H1 (cell line): ENCODE measurements around the gene ARHGAP21. TPM values are rescaled to one million over a fixed set of nuclear protein-coding genes. Genes with fewer than 3 reads are reported as not detected.

Experiments
- CTCF ChIA-PET: fragments of 300-600 bp; sonication (Branson Sonifier 250); formaldehyde crosslinking; loops from one replicate; lab custom pipeline; 2021; ENCODE audit not compliant: partially characterized antibody; lab: Charles Lee
- POLR2A ChIA-PET: fragments of 300-600 bp; sonication (Branson Sonifier 250); formaldehyde crosslinking; loops from one replicate; lab custom pipeline; 2021; ENCODE audit warnings: inconsistent platforms; ENCODE audit not compliant: partially characterized antibody; lab: Charles Lee
- DNase-seq, 2 experiments: peaks; one replicate each; pipeline versions ENCODE4 v3.0.0 to v3.0.0-alpha.2; 2010 to 2022; ENCODE audit warnings: low spot score in 2 of 2, low read depth in 1 of 2, mixed read lengths in 1 of 2
- FAIRE-seq: peaks from 2 replicates; lab custom pipeline; 2011; peaks lifted over from hg19 to GRCh38; lab: Jason Lieb, UNC
- H2AFZ ChIP-seq: 2 replicates; pipeline ENCODE4 v1.8.1; 2012; ENCODE audit warnings: low read length, inconsistent platforms
- H2AK5ac ChIP-seq: 2 replicates; pipeline ENCODE4 v1.6.1; 2013; ENCODE audit warnings: low read depth, low read length
- H2BK120ac ChIP-seq: replicated peaks from 2 replicates; pipeline ENCODE3; 2013; ENCODE audit warnings: low read depth, low read length, inconsistent platforms
- H2BK12ac ChIP-seq: 2 replicates; pipeline ENCODE4 v1.6.1; 2013; ENCODE audit warnings: low read depth, low read length
- H2BK15ac ChIP-seq: 2 replicates; pipeline ENCODE4 v1.6.1; 2013; ENCODE audit warnings: low read length
- H2BK20ac ChIP-seq: 2 replicates; pipeline ENCODE4 v1.6.1; 2013; ENCODE audit warnings: low read length
- H2BK5ac ChIP-seq: 2 replicates; pipeline ENCODE4 v1.6.1; 2013; ENCODE audit warnings: low read depth, low read length
- H3K14ac ChIP-seq: 2 replicates; pipeline ENCODE4 v1.6.1; 2013; ENCODE audit warnings: inconsistent platforms; ENCODE audit not compliant: insufficient read length
- H3K18ac ChIP-seq: 2 replicates; pipeline ENCODE4 v1.6.1; 2013; ENCODE audit warnings: low read length; ENCODE audit errors: extremely low read depth
- H3K23ac ChIP-seq: 2 replicates; pipeline ENCODE4 v1.6.1; 2013; ENCODE audit warnings: inconsistent platforms; ENCODE audit not compliant: insufficient read length
- H3K23me2 ChIP-seq: 2 replicates; pipeline ENCODE4 v1.6.1; 2013; ENCODE audit warnings: low read depth, low read length
- H3K27ac ChIP-seq: 2 replicates; pipeline ENCODE4 v1.6.1; 2011; ENCODE audit warnings: low read depth, low read length, inconsistent platforms
- H3K27me3 ChIP-seq, 4 experiments: replicated peaks in 1 of 4; 1 replicate in 1 of 4; 2 replicates in 3 of 4; pipeline versions ENCODE4 v1.6.1 to v1.8.1; 2011 to 2013; ENCODE audit warnings: low read length in 3 of 4, mild to moderate bottlenecking in 3 of 4, inconsistent platforms in 2 of 4, mixed read lengths in 2 of 4, moderate library complexity in 1 of 4; ENCODE audit not compliant: control insufficient read depth in 3 of 4, insufficient read depth in 3 of 4; ENCODE audit errors: extremely low read depth in 1 of 4
- H3K36me3 ChIP-seq, 4 experiments: 2 replicates each; pipeline versions ENCODE4 v1.6.1 to v1.8.1; 2011 to 2013; ENCODE audit warnings: mild to moderate bottlenecking in 4 of 4, low read length in 3 of 4, moderate library complexity in 2 of 4, control low read depth in 1 of 4, inconsistent platforms in 1 of 4; ENCODE audit not compliant: insufficient read depth in 4 of 4, control insufficient read depth in 2 of 4
- H3K4ac ChIP-seq: replicated peaks from 2 replicates; pipeline ENCODE3; 2013; ENCODE audit warnings: low read length, low read depth, mixed read lengths, inconsistent platforms; ENCODE audit not compliant: insufficient read length
- H3K4me1 ChIP-seq, 4 experiments: replicated peaks in 1 of 4; 1 replicate in 1 of 4; 2 replicates in 3 of 4; pipeline versions ENCODE4 v1.6.1 to v1.8.1; 2011 to 2013; ENCODE audit warnings: low read length in 3 of 4, inconsistent platforms in 2 of 4, mixed read lengths in 1 of 4; ENCODE audit not compliant: insufficient read depth in 4 of 4, control insufficient read depth in 3 of 4
- H3K4me2 ChIP-seq, 2 experiments: 2 replicates each; pipeline versions ENCODE4 v1.6.1 to v1.8.1; 2011 to 2013; ENCODE audit warnings: low read depth in 2 of 2, low read length in 2 of 2, control low read depth in 1 of 2, inconsistent platforms in 1 of 2, mild to moderate bottlenecking in 1 of 2; ENCODE audit not compliant: insufficient read depth in 1 of 2
- H3K4me3 ChIP-seq, 4 experiments: fragments of 200-600, 300-600 bp in 1 of 4; sonication (generic), shearing (Covaris generic), sonication (Bioruptor Twin) in 1 of 4; 2 replicates each; pipeline versions ENCODE4 v1.5.1 to v1.8.1; 2011 to 2016; ENCODE audit warnings: low read length in 4 of 4, low read depth in 3 of 4, control low read depth in 2 of 4, inconsistent platforms in 2 of 4, mild to moderate bottlenecking in 2 of 4, mixed read lengths in 1 of 4, moderate library complexity in 1 of 4; ENCODE audit not compliant: insufficient read depth in 2 of 4; ENCODE audit errors: extremely low read depth in 1 of 4
- H3K56ac ChIP-seq: replicated peaks from 2 replicates; pipeline ENCODE3; 2013; ENCODE audit warnings: low read depth, mild to moderate bottlenecking, mixed read lengths, low read length, inconsistent platforms; ENCODE audit not compliant: insufficient read length
- H3K79me1 ChIP-seq: 2 replicates; pipeline ENCODE4 v1.6.1; 2013; ENCODE audit warnings: low read depth, low read length, control low read depth
- H3K79me2 ChIP-seq, 2 experiments: 2 replicates each; pipeline versions ENCODE4 v1.6.1 to v1.8.1; 2012 to 2013; ENCODE audit warnings: low read length in 2 of 2, mild to moderate bottlenecking in 2 of 2, inconsistent platforms in 1 of 2; ENCODE audit not compliant: insufficient read depth in 2 of 2, control insufficient read depth in 1 of 2
- H3K9ac ChIP-seq, 4 experiments: replicated peaks in 1 of 4; 1 replicate in 1 of 4; 2 replicates in 3 of 4; pipeline versions ENCODE4 v1.6.1 to v1.8.1; 2011 to 2013; ENCODE audit warnings: low read depth in 3 of 4, low read length in 3 of 4, control low read depth in 2 of 4, mild to moderate bottlenecking in 2 of 4, moderate library complexity in 2 of 4, inconsistent platforms in 1 of 4; ENCODE audit errors: extremely low read depth in 1 of 4
- H3K9me3 ChIP-seq, 2 experiments: 2 replicates each; pipeline versions ENCODE4 v1.6.1 to v1.8.1; 2012 to 2013; ENCODE audit warnings: mild to moderate bottlenecking in 2 of 2, moderate library complexity in 2 of 2, control low read depth in 1 of 2, inconsistent platforms in 1 of 2, low read depth in 1 of 2, low read length in 1 of 2, mixed read lengths in 1 of 2; ENCODE audit not compliant: insufficient read depth in 2 of 2
- H4K20me1 ChIP-seq, 2 experiments: replicated peaks in 1 of 2; 2 replicates each; pipeline versions ENCODE3 to v1.8.1; 2011 to 2013; ENCODE audit warnings: inconsistent platforms in 2 of 2, low read length in 2 of 2, mild to moderate bottlenecking in 1 of 2; ENCODE audit not compliant: insufficient read depth in 2 of 2, control insufficient read depth in 1 of 2
- H4K5ac ChIP-seq: 2 replicates; pipeline ENCODE4 v1.6.1; 2013; ENCODE audit warnings: low read length, low read depth, mixed read lengths, inconsistent platforms; ENCODE audit not compliant: insufficient read length
- H4K8ac ChIP-seq: 2 replicates; pipeline ENCODE4 v1.8.0; 2013; ENCODE audit warnings: mild to moderate bottlenecking, moderate library complexity, low read length, inconsistent platforms; ENCODE audit not compliant: insufficient read depth; ENCODE audit errors: extremely low read depth
- H4K91ac ChIP-seq: replicated peaks from 2 replicates; pipeline ENCODE3; 2013; ENCODE audit warnings: low read length, mixed read lengths, inconsistent platforms; ENCODE audit not compliant: insufficient read length
- BACH1 ChIP-seq: IDR thresholded peaks from 2 replicates; pipeline ENCODE4 v1.6.1; 2012; ENCODE audit warnings: low read length, improper control_type of control experiment
- CBX8 ChIP-seq: fragments of 300-800, 300-1000 bp; sonication (generic); IDR thresholded peaks from 2 replicates; pipeline ENCODE4 v1.7.1; 2016; ENCODE audit warnings: low read depth, low read length, borderline replicate concordance
- EP300 ChIP-seq, 2 experiments: IDR thresholded peaks; 1 replicate in 1 of 2; 2 replicates in 1 of 2; pipeline ENCODE4 v1.6.1; 2011 to 2012; ENCODE audit warnings: low read depth in 2 of 2, low read length in 2 of 2, mild to moderate bottlenecking in 2 of 2, borderline replicate concordance in 1 of 2, inconsistent platforms in 1 of 2, moderate library complexity in 1 of 2
- JUND ChIP-seq: IDR thresholded peaks from 2 replicates; pipeline ENCODE4 v1.6.1; 2011; ENCODE audit warnings: mild to moderate bottlenecking, improper control_type of control experiment, low read length
- KDM1A ChIP-seq: fragments of 200-600, 300-600 bp; sonication (generic); IDR thresholded peaks from 2 replicates; pipeline ENCODE4 v1.7.1; 2016; ENCODE audit warnings: mild to moderate bottlenecking, low read length, borderline replicate concordance
- RFX5 ChIP-seq: IDR thresholded peaks from 2 replicates; pipeline ENCODE4 v1.6.1; 2011; ENCODE audit warnings: low read depth, low read length, improper control_type of control experiment, borderline replicate concordance
- RNF2 ChIP-seq: fragments of 200-900, 300-1000 bp; sonication (generic); IDR thresholded peaks from 2 replicates; pipeline ENCODE4 v1.7.1; 2016; ENCODE audit warnings: borderline replicate concordance, low read depth, mild to moderate bottlenecking, antibody characterized with exemption, low read length; ENCODE audit not compliant: poor library complexity, severe bottlenecking; ENCODE audit errors: missing control alignments
- SIN3A ChIP-seq, 2 experiments: IDR thresholded peaks in 1 of 2; conservative IDR thresholded peaks in 1 of 2; 2 replicates each; pipeline ENCODE4 v1.6.1; 2011 to 2012; ENCODE audit warnings: low read length in 2 of 2, improper control_type of control experiment in 1 of 2, low read depth in 1 of 2, mild to moderate bottlenecking in 1 of 2
- SUZ12 ChIP-seq: fragments of 200-600 bp; sonication (generic); IDR thresholded peaks from 2 replicates; pipeline ENCODE4 v1.6.1; 2012; ENCODE audit warnings: mild to moderate bottlenecking, inconsistent platforms, low read length, moderate library complexity, mixed read lengths
- WGBS, 2 experiments: shearing (Covaris generic) in 1 of 2; methylation state at CpG; one replicate each; pipeline versions ENCODE4 v1.1.6 to v1.1.7; 2013 to 2015; ENCODE audit warnings: low lambda C conversion rate in 2 of 2, mixed read lengths in 2 of 2, inconsistent platforms in 1 of 2, low coverage in 1 of 2, missing lambda C conversion rate in 1 of 2; ENCODE audit not compliant: insufficient replicate concordance in 2 of 2, insufficient coverage in 1 of 2, insufficient read length in 1 of 2; ENCODE audit errors: extremely low coverage in 1 of 2, missing lambda C conversion rate in 1 of 2; 5-methylcytosine and 5-hydroxymethylcytosine counted together
- polyA plus RNA-seq, 7 experiments: library from polyadenylated mRNA; depleted of rRNA in 3 of 7; stranded (reverse) in 5 of 7; unstranded in 2 of 7; fragments of >200 nt in 5 of 7; fragments of 200-250 nt in 2 of 7; gene quantifications; 1 replicate in 5 of 7; 2 replicates in 1 of 7; 4 replicates in 1 of 7; pipeline versions ENCODE4 v1.2.1 to v1.2.3, GENCODE V29; 2011 to 2013; ENCODE audit warnings: missing spikeins in 2 of 7, mixed read lengths in 2 of 7
- total RNA-seq: library from RNA; stranded (reverse); fragmentation: NEBNext Ultra II Directional; extraction: Animal tissue kit (Norgen Biotek cat#: 25700); gene quantifications from 2 replicates; pipeline ENCODE4 v1.2.1, GENCODE V29; 2021

ARHGAP21 gene
- total and polyA plus RNA-seq, 2 of the 8 experiments (the other 6 are each of a cell fraction or from before 2014, with no cell fraction given) = 14.4 to 35.3 TPM

GRCh38 chr10:24721229-24722106, 2.2 kb downstream of the ARHGAP21 start:
- Histone ChIP-seq H2BK5ac (no peak overlapping the region), H2BK120ac (no peak overlapping the region), H3K14ac (no peak overlapping the region), H3K27me3 (peaks cover 0 to 16% (median 12%) of the 10 kb centered on the region in 4 experiments; a peak in 5 of 7 replicates), H2BK15ac (no peak overlapping the region), H4K8ac (no peak overlapping the region), H4K20me1 (peaks cover 4% of the 10 kb centered on the region in 2 experiments), H3K36me3 (no peaks in the 10 kb centered on the region), H3K79me2 (peaks cover 0 to 57% of the 10 kb centered on the region in 2 experiments; a peak in 3 of 4 replicates), H3K23me2 (peaks cover 23% of the 10 kb centered on the region), H3K4me3 (peak overlapping the region; percentile 67 to 96 (median 84)), H4K5ac (no peak overlapping the region), H3K4ac (no peak overlapping the region), H3K9ac (peak overlapping the region in 2 of 4 experiments; percentile 8 to 42; a peak in 2 of 7 replicates), H2AFZ (no peak overlapping the region), H2BK20ac (peak overlapping the region; percentile 64; the same call in 1 of the 2 replicates), H3K27ac (no peak overlapping the region), H3K56ac (no peak overlapping the region), H2BK12ac (peak overlapping the region; percentile 29; the same call in 1 of the 2 replicates), H3K4me1 (peaks cover 9 to 23% (median 15%) of the 10 kb centered on the region in 4 experiments), H4K91ac (peak overlapping the region; percentile 17), H3K23ac (no peak overlapping the region), H2AK5ac (peak overlapping the region; percentile 77; the same call in 1 of the 2 replicates), H3K79me1 (peaks cover 3% of the 10 kb centered on the region; the same call in 1 of the 2 replicates), H3K4me2 (peak overlapping the region; percentile 98), H3K18ac (peak overlapping the region; percentile 60; the same call in 1 of the 2 replicates), H3K9me3 (no peaks in the 10 kb centered on the region)
- FAIRE-seq (no peak), DNase-seq (peak in 1 of 2 experiments; percentile 59)
- POLR2A ChIA-PET = interaction anchor here (1.0 to 1.8 kb wide), 4 partner anchors 12 to 232 kb away, joined by 3 to 9 read pairs (median 4); no protein-coding TSS in a partner anchor
- CTCF ChIA-PET = interaction anchor here (0.6 to 1.3 kb wide), 3 partner anchors 56 to 103 kb away, joined by 3 to 4 read pairs (median 3); no protein-coding TSS in a partner anchor
- 4% methylated on average over 35 of the region's 35 CpGs; no CpG with 5 or more reads in 1 of the 2 experiments for WGBS, 2 experiments
- TF ChIP-seq JUND (no peak), CBX8 (no peak), SUZ12 (peak; percentile 40; the same call in 1 of the 2 replicates), RFX5 (no peak), KDM1A (no peak), RNF2 (peak; percentile 51), SIN3A (conservative IDR thresholded peaks at IDR 0.05 in 1 of 2, IDR thresholded peaks at IDR 0.05 in 1 of 2; ENCODE audit: low read depth in 1 of 2, low read length in 2 of 2) (0 out of 4 replicates have a peak, but pooled peaks of 1 of the 2 experiments have one; percentile 27), EP300 (IDR thresholded peaks at IDR 0.05; ENCODE audit: borderline replicate concordance in 1 of 2, low read depth in 2 of 2, low read length in 2 of 2) (no peak), BACH1 (no peak)
